Thoracic aorta (tissue), 2 donors: ENCODE results near the gene TEAD1. TPM values are rescaled to one million over a fixed set of nuclear protein-coding genes. Genes with fewer than 3 reads are reported as not detected.
A peak's percentile ranks its signal among the peaks of the same experiment; 100 is the strongest.

Source experiments
- ATAC-seq: fragments of 150-250 bp; one replicate; pipeline ENCODE4 v1.8.0; 2017; ENCODE audit warnings: low read depth; ENCODE audit not compliant: insufficient number of reproducible peaks, low FRiP score
- DNase-seq: peaks from one replicate; pipeline ENCODE4 v3.0.0-alpha.2; 2020; ENCODE audit warnings: low spot score
- H3K27ac ChIP-seq, 2 donors: fragments of 200-600 bp; sonication (generic); 1 replicate in 1 of 2; 2 replicates in 1 of 2; pipeline ENCODE4 v1.5.1; 2016; ENCODE audit warnings: mild to moderate bottlenecking in 2 of 2, moderate library complexity in 2 of 2
- H3K27me3 ChIP-seq: fragments of 200-600 bp; sonication (generic); replicated peaks from 2 replicates; pipeline ENCODE4 v1.6.0; 2016; ENCODE audit warnings: mild to moderate bottlenecking; ENCODE audit not compliant: insufficient read depth
- H3K36me3 ChIP-seq: fragments of 200-600 bp; sonication (generic); one replicate; pipeline ENCODE4 v1.5.1; 2016
- H3K4me1 ChIP-seq, 2 donors: fragments of 200-600 bp; sonication (generic); 1 replicate in 1 of 2; 2 replicates in 1 of 2; pipeline versions ENCODE4 v1.5.1 to v1.6.0; 2016; ENCODE audit warnings: low read depth in 2 of 2, mild to moderate bottlenecking in 1 of 2; ENCODE audit not compliant: control insufficient read depth in 1 of 2
- H3K4me3 ChIP-seq: fragments of 200-600 bp; sonication (generic); 2 replicates; pipeline ENCODE4 v1.5.1; 2016; ENCODE audit warnings: mild to moderate bottlenecking
- H3K9me3 ChIP-seq: fragments of 200-600 bp; sonication (generic); 2 replicates; pipeline ENCODE4 v1.5.1; 2016
- total RNA-seq, 2 donors: library from RNA; depleted of rRNA; stranded (reverse); fragments of >200 nt; gene quantifications; one replicate each; pipeline versions ENCODE4 v1.1.0 to v1.2.3, GENCODE V29; 2016
- TF ChIP-seq, protein P1 (sequence below): fragments of 200-600 bp; sonication (generic); IDR thresholded peaks from one replicate; pipeline ENCODE4 v1.5.1; 2019; ENCODE audit warnings: antibody characterized with exemption

TEAD1 gene
- total RNA-seq, 2 donors from 2014 or later = 57.3 to 164 TPM

- Histone ChIP-seq H3K27ac (peak overlapping the region; percentile 88 to 94), H3K4me1 (peaks cover 33 to 66% of the 10 kb centered on the region in 2 donors), H3K9me3 (no peaks in the 10 kb centered on the region), H3K36me3 (no peaks in the 10 kb centered on the region), H3K4me3 (peak overlapping the region; percentile 43), H3K27me3 (no peaks in the 10 kb centered on the region)
- DNase-seq (no peak), ATAC-seq (no peak)
- TF ChIP-seq, protein P1, sequence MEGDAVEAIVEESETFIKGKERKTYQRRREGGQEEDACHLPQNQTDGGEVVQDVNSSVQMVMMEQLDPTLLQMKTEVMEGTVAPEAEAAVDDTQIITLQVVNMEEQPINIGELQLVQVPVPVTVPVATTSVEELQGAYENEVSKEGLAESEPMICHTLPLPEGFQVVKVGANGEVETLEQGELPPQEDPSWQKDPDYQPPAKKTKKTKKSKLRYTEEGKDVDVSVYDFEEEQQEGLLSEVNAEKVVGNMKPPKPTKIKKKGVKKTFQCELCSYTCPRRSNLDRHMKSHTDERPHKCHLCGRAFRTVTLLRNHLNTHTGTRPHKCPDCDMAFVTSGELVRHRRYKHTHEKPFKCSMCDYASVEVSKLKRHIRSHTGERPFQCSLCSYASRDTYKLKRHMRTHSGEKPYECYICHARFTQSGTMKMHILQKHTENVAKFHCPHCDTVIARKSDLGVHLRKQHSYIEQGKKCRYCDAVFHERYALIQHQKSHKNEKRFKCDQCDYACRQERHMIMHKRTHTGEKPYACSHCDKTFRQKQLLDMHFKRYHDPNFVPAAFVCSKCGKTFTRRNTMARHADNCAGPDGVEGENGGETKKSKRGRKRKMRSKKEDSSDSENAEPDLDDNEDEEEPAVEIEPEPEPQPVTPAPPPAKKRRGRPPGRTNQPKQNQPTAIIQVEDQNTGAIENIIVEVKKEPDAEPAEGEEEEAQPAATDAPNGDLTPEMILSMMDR = no peak
These were observed 18.9 kb downstream of the TEAD1 start for GRCh38 chr11:12693094-12693478.

- TF ChIP-seq, protein P1 = no peak
- H3K4me3 ChIP-seq = peak overlapping the region; percentile 43
- peak overlapping the region; percentile 88 to 94 for H3K27ac ChIP-seq
- peak; percentile 28 for DNase-seq
- H3K9me3 ChIP-seq = no peaks in the 10 kb centered on the region
- H3K4me1 ChIP-seq = peaks cover 33 to 60% of the 10 kb centered on the region in 2 donors
- H3K27me3 ChIP-seq = no peaks in the 10 kb centered on the region
- peak; percentile 80 for ATAC-seq
- H3K36me3 ChIP-seq = no peaks in the 10 kb centered on the region
These were observed 19.4 kb downstream of the TEAD1 start for GRCh38 chr11:12693479-12694182.

- H3K4me3 ChIP-seq = peak overlapping the region; percentile 43
- H3K4me1 ChIP-seq = peaks cover 33 to 57% of the 10 kb centered on the region in 2 donors
- DNase-seq = no peak
- TF ChIP-seq, protein P1 = no peak
- ATAC-seq = no peak
- peak overlapping the region; percentile 88 to 94 for H3K27ac ChIP-seq
- no peaks in the 10 kb centered on the region for H3K36me3 ChIP-seq
- H3K9me3 ChIP-seq = no peaks in the 10 kb centered on the region
- H3K27me3 ChIP-seq = no peaks in the 10 kb centered on the region
These were observed 19.9 kb downstream of the TEAD1 start for GRCh38 chr11:12694183-12694531.

DNA sequence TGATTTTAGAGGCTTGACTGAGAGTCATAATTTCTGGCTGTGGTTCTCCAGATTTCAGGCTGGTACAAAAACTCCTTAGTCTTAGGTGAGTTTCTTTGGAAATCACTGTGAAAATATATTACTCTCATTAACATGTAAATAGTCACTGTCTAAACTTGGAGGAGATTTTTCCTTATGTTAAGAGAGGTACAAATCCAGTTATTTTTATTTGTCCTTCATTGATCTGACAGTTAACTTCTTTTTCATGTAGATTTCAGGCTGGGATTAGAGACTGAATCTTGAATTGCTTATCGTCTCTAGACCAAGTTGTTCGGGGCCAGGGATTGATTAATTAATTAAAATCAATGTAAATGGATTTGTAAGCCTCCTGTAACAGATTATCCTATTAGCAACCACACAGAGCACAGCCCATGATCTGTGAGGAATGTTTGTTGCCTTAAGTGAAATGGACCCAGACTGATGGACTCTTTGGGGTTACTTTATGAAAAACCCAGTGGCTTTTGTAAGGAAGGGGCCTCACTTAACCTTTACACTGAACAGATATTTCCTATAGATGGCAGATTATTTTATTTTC, 21.1 kb downstream of the TEAD1 start:
- TF ChIP-seq, protein P1 = no peak
- Histone ChIP-seq H3K9me3 (no peaks in the 10 kb centered on the region), H3K36me3 (no peaks in the 10 kb centered on the region), H3K27me3 (no peaks in the 10 kb centered on the region), H3K4me3 (no peak overlapping the region), H3K4me1 (peaks cover 33 to 51% of the 10 kb centered on the region in 2 donors), H3K27ac (peak overlapping the region; percentile 88 to 94)
- DNase-seq = no peak
- no peak for ATAC-seq

- H3K27ac ChIP-seq = peak overlapping the region; percentile 88 to 94
- ATAC-seq (no peak), DNase-seq (no peak)
- H3K4me3 ChIP-seq = no peak overlapping the region
- no peaks in the 10 kb centered on the region for H3K9me3 ChIP-seq
- TF ChIP-seq, protein P1 = no peak
- H3K27me3 ChIP-seq = no peaks in the 10 kb centered on the region
- H3K4me1 ChIP-seq = peaks cover 34 to 51% of the 10 kb centered on the region in 2 donors
- H3K36me3 ChIP-seq = no peaks in the 10 kb centered on the region
These were observed 21.7 kb downstream of the TEAD1 start for GRCh38 chr11:12695873-12696272.
